ENCODE measurements around the gene UST.
"Not testable (repeated sequence)": the region's sequence is repeated elsewhere in the genome, so short reads cannot be mapped to it uniquely, and the experiment has no call there.

Gene UST

DNA sequence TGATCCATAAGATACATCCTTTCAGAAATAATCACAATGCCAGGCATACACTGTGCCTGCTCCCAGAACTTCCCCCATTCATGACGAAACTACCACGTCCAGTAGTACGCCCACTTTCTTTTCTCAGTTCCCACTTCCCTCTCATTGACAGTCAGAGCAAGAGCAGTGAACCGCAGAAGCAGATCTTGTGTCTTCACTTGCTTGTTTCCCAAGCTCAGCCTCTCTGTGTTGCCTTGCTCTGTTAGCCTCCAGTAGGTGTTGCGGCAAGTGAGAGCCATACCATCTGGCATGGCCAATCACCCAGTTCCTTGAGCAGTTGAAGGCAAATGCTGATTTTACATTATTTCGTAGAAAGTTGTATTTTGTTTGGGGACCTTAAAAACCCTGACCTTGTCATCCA is 11.7 kb downstream of the UST start:
- TF ChIP-seq CTCF (IDR thresholded peaks at IDR 0.05; ENCODE audit: low read depth, low read length, missing control alignments): no peak
- Histone ChIP-seq H3K27ac (no peak overlapping the region), H3K36me3 (replicated peaks) (no peaks in the 10 kb centered on the region), H3K27me3 (replicated peaks) (no peaks in the 10 kb centered on the region), H3K4me3 (ENCODE audit: low read depth, low read length) (no peak overlapping the region)
- no peak for DNase-seq
- in situ Hi-C loops (cut with HindIII; ENCODE audit: low pct_ligation_motif_present, low sequenced_read_pairs): no loop called here

- TF ChIP-seq CTCF (IDR thresholded peaks at IDR 0.05; ENCODE audit: low read depth, low read length, missing control alignments): no peak
- Histone ChIP-seq H3K4me3 (ENCODE audit: low read depth, low read length) (no peak overlapping the region), H3K27ac (peak overlapping the region; percentile 78), H3K36me3 (replicated peaks) (no peaks in the 10 kb centered on the region), H3K27me3 (replicated peaks) (no peaks in the 10 kb centered on the region)
- in situ Hi-C loops (cut with HindIII; ENCODE audit: low pct_ligation_motif_present, low sequenced_read_pairs): no loop called here
- no peak for DNase-seq
These were observed 13.4 kb downstream of the UST start for GRCh38 chr6:148760258-148760534.

GRCh38 chr6:148760568-148761526 is 14.0 kb downstream of the UST start:
- in situ Hi-C loops (cut with HindIII; ENCODE audit: low pct_ligation_motif_present, low sequenced_read_pairs): no loop called here
- Histone ChIP-seq H3K27ac (peak overlapping the region; percentile 78), H3K27me3 (replicated peaks) (no peaks in the 10 kb centered on the region), H3K4me3 (ENCODE audit: low read depth, low read length) (peak overlapping the region; percentile 44), H3K36me3 (replicated peaks) (no peaks in the 10 kb centered on the region)
- DNase-seq: peak; percentile 87
- no peak for TF ChIP-seq CTCF (IDR thresholded peaks at IDR 0.05; ENCODE audit: low read depth, low read length, missing control alignments)

GRCh38 chr6:148761527-148762011 is 14.7 kb downstream of the UST start:
- Histone ChIP-seq H3K4me3 (ENCODE audit: low read depth, low read length) (peak overlapping the region; percentile 6), H3K36me3 (replicated peaks) (no peaks in the 10 kb centered on the region), H3K27ac (peak overlapping the region; percentile 78), H3K27me3 (replicated peaks) (no peaks in the 10 kb centered on the region)
- in situ Hi-C loops (cut with HindIII; ENCODE audit: low pct_ligation_motif_present, low sequenced_read_pairs): no loop called here
- TF ChIP-seq CTCF (IDR thresholded peaks at IDR 0.05; ENCODE audit: low read depth, low read length, missing control alignments): no peak
- peak; percentile 29 for DNase-seq

DNA sequence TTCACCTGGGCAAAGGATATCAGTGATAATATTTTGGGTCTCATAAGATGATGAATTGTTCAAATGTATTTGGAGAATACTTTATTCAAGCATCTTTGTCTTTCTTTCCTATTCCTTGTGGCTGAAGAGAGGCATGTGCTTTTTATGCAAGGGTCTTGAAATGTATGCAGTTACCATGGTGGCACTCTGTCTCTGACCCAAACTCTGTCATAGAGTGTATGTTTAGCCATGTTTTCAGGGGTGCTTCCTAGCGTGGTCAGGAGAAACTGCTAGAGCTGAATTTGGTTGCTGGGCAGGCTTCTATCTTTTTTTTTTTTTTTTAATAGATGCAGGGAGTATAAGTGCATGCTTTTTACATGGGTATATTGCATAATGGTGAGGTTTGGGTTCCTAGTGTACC is 15.4 kb downstream of the UST start:
- H3K4me3 ChIP-seq (ENCODE audit: low read depth, low read length): no peak overlapping the region
- TF ChIP-seq CTCF (IDR thresholded peaks at IDR 0.05; ENCODE audit: low read depth, low read length, missing control alignments): no peak
- no peak for DNase-seq
- no peaks in the 10 kb centered on the region for H3K27me3 ChIP-seq (replicated peaks)
- no peaks in the 10 kb centered on the region for H3K36me3 ChIP-seq (replicated peaks)
- in situ Hi-C loops (cut with HindIII; ENCODE audit: low pct_ligation_motif_present, low sequenced_read_pairs): no loop called here
- peak overlapping the region; percentile 78 for H3K27ac ChIP-seq

GRCh38 chr6:148764259-148765020 is 17.6 kb downstream of the UST start:
- in situ Hi-C loops (cut with HindIII; ENCODE audit: low pct_ligation_motif_present, low sequenced_read_pairs); DNase-seq; H3K27ac ChIP-seq; H3K4me3 ChIP-seq (ENCODE audit: low read depth, low read length); H3K36me3 ChIP-seq (replicated peaks); H3K27me3 ChIP-seq (replicated peaks): not testable (repeated sequence)
